Stimulated activated CD4-positive, alpha-beta T cell treated with anti-CD3 and anti-CD28 coated beads, Interleukin-1b, Interleukin-23, amount 100 ng/mL, for 24 hours (primary cell): Measurements from ENCODE around the gene ALK.

Source experiments
- DNase-seq, 4 experiments: peaks; one replicate each; pipeline ENCODE4 v3.0.0-alpha.2; 2020; ENCODE audit warnings: low read depth in 4 of 4, low spot score in 1 of 4

The ALK gene

DNA sequence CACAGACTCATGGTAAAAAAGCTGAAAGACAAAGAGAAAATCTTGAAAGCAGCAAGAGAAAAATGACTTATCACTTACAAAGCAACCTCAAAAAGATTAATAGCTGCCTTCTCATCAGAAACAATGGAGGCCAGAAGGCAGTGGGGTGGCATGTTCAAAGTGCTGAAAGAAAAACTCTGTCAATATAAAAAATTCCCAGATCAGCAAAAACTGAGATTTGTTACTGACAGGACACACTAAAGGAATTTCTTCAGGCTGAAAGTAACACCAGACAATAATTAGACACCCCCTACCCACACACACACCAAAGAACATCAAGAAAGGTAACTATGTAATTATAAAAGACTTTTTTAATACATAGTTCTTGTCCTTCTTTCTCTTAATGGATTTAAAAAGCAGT lies 495.0 kb downstream of the ALK start:
- DNase-seq, result no peak

DNA sequence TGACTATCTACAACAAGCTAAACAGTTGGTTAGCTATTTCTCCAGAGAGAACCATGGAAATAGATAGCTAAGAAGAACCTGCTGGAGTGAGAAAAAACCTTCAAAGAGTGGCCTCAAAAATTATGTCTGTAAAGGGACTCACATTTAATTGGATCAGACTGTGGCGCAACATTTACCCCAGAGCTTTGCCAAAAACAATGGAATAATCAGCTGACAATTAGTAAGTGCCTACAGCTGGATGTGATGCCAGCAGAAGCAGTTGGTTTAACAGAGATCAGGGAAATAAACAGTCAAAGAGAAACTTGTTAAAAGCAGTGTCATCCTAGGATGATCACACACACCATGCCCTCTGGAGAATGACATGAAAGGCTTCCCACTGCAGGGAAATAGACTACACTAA lies 495.5 kb downstream of the ALK start:
- no peak for DNase-seq

DNA sequence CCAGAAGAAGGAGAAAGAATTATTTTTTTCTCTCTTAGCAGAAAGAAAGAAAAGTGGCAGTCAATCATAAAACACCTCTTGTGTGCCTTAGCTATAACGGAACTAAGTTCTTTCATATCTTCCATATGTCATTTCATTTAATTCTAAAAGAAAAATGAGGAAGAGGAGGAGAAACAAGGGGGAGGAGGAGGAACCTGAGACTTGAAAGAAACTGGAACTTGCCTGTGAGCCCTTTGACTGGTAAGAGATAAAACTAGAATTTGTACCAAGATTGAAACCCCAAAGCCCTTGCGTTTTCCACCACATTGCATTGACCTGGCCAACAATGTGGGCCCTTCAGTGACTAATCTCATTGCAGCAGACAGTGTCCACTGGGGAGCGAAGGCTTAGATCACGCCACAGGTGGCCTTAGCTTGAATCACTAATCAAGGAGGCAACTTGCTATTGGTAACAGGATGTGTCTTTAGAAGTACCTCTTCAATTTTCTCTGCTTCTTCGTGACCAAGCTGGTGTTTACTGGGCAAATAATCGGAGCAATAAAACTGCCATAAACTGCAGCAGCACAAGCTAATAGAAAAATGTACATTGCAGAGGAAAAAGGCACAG lies 498.2 kb downstream of the ALK start:
- DNase-seq, result no peak

- no peak for DNase-seq
Observed at GRCh38 chr2:29420999-29421782, 500.2 kb downstream of the ALK start.

DNA sequence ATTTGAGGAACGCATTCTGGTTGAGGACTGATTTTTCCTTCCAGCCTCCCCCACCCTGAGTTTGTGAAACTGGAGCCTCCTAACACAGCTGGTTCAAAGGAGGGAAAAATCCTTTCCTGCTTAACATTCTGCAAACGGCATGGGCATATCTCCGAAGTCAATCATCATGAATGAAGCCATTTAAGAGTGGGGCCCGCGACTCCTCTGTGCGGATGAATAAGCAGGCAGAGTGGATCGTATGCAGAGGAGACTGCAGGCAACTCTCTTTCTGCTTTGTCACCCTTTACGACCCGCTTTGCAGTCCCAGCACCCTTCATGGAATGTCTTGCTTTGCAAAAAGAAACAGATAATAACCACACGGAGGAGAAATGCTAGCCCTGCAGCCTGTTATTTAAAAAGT lies 500.9 kb downstream of the ALK start:
- DNase-seq, result no peak

- DNase-seq, result no peak
Observed at GRCh38 chr2:29417630-29418029, 503.8 kb downstream of the ALK start.

DNA sequence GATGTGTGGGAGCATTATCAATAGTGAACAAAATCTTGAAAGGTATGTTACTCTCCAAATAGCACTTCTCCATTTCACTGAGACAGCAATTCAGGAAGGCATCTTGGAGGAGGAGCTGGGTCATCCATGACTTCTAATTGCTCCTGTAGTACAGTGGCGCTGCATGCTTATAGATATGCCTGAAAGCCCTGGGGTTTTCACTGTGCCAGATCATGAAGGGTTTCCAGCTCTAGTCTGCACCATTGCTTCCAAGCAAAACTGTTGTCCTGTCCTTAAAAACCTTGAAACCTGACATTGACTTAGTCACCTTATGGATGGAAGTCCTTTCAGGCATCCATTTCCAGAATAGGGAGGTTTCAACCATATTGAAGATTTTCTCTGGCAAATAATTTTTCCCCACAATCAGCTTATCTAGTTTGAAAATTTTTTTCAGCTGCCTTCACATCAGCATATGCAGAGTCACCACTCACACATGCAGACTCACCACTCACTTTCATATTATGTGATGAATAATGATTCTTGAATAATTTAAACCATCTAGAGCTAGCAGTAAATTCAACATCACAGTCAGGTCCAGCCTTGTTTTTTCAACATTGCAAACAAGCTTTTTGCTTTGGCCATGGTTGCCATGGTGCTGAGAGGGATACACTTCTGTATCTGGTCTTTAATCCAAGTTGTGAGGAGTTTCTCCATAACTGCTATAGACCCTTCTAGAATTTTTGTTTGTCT lies 509.0 kb downstream of the ALK start:
- no peak for DNase-seq

DNA sequence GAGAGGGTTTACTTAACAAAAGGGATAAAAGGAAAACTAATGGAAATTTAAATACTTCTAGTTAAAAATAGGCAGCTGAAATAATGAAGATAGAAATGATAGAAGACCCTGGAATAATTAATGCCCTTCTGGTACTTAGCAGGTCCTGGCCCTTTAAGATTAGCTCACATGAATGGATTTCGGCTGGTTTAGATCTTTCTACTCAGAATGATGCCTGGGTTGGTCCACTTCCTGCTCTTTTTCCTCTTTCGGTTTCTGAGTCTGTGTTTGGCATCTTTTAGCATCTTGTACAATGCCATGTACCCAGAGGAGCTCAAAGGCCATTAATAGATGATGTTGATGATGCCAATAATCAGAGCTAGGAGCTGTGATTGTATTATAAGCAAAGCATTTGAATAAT lies 515.7 kb downstream of the ALK start:
- DNase-seq, result no peak

- DNase-seq, result no peak
Observed at GRCh38 chr2:29405266-29405665, 516.1 kb downstream of the ALK start.

DNA sequence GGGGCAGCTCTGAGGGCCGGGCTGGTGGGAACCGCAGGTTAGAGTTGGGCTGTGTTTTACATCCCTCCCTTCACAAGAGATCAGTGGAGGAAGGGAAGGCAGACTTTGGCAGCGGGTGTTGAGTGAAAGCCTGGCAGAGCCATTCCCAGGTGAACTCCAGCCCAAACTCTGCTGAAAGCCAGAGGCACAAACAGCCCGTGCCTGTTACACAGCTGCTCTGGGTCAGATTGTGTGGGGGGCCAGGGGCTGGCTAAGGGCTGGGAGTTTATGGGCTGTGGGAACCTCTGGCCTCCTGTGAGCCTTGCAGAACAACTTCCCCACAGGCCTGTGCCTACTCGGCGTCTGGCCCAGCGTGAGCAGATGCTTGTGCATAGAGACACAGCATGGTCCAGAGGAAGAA lies 519.4 kb downstream of the ALK start:
- DNase-seq, result no peak

DNA sequence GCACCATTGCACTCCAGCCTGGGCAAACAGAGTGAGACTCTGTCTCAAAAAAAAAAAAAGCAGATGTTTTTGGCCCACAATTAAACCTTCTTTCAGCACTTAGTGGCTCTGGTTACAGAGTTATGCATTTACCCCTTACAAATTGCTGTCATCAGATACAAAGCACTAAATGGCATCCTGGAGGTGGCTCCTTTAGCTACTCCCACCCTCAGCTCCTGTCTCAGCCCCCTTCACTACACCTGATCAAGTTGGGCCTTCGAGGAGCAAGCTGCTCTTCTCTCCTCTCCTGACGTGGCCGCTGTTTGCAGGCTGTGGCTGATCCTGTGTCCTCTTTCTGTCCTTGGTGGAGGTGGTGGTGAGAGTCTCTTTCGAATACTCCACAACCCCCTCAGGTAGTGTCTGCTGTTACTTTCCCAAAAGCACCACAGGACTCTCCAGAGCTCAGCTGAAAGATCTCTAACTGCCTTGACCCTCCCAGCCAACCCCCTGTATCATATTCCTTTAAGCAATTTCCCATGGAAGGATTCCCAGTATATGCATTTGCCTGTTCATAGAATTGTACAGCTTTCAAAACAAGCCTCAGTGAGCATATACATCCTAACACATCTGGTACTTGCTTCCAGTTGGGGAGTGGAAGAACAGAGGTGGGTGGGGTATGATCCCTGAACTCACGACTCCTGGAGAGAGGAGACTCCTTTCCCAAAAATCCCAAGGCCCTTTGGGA lies 520.3 kb downstream of the ALK start:
- no peak for DNase-seq

GRCh38 chr2:29398384-29399237 lies 522.8 kb downstream of the ALK start:
- DNase-seq, result no peak

DNA sequence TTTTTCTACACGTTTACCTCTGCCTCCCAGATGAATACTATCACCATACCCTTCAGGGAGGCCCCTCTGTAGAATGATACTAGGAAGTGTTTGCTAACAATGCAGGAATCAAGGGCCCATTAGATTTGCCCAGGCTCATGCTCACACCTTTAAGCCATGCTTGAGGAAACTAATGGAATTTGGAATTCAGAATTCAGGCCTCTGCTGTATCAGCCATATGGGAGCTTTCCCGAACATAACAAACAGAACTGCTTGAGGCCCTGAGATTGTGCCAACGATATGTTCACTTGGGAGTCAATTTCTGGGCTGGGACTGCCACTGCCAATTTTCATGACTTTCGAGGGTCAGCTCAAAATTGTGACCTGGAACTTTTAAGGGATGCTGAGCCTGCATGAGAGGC lies 523.7 kb downstream of the ALK start:
- DNase-seq, result no peak

GRCh38 chr2:29397039-29397438 lies 524.3 kb downstream of the ALK start:
- no peak for DNase-seq

GRCh38 chr2:29394981-29395350 lies 526.4 kb downstream of the ALK start:
- no peak for DNase-seq

DNA sequence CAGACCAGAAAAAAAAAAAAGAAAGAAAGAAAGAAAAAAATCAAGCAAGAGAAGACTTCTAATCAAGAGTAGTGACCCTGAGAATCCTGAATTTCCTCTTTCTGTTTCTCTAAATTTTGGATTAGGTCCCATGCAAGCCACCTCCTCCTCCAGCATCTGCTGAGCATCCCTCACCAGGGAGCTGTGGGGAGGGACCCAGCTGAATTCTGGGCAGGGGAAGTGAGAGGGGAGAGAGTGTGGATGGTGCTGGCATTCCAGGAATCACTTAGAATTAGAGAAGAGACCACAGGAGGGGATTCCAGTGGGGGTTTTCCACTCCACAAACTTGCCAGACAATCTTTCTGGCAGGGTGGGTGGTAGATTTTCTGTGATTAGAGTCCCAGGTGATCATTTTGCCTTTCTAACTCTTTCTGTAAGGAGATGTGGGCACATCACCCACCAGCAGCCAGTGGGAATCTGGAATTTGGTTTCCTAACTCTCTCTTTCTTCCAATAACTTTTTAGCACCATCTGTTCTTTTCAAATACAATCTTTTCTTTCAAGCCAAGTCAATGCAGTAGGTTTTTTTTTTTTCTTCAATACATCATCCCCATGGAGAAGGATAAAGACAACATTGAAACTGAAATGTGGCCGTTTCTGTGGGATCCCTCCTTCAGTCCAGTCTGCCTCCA lies 526.9 kb downstream of the ALK start:
- no peak for DNase-seq

- DNase-seq, result no peak
Observed at GRCh38 chr2:29393676-29394075, 527.7 kb downstream of the ALK start.

- no peak for DNase-seq
Observed at GRCh38 chr2:29392774-29393173, 528.6 kb downstream of the ALK start.

GRCh38 chr2:29390136-29390535 lies 531.2 kb downstream of the ALK start:
- no peak for DNase-seq

GRCh38 chr2:29389686-29390085 lies 531.7 kb downstream of the ALK start:
- DNase-seq, result no peak
